GM23338 (cell line): ENCODE data around the gene LAGE3. TPM values are rescaled to one million over a fixed set of nuclear protein-coding genes. Genes with fewer than 3 reads are reported as not detected.

ENCODE experiments used
- ATAC-seq: fragments of 200-7000 bp; cut with Tn5 transposase; 3 replicates; pipeline ENCODE4 v1.9.1; 2020
- DNase-seq: peaks from one replicate; pipeline ENCODE4 v3.0.0-alpha.2; 2015; ENCODE audit warnings: low spot score
- H2AFZ ChIP-seq: fragments of 200-600 bp; sonication (generic); 2 replicates; pipeline ENCODE4 v1.8.0; 2016; ENCODE audit warnings: antibody characterized with exemption, mild to moderate bottlenecking, moderate library complexity
- H3F3A ChIP-seq: fragments of 200-600 bp; sonication (generic); replicated peaks from 2 replicates; pipeline ENCODE4 v1.8.0; 2017; ENCODE audit warnings: antibody characterized with exemption, mixed run types, low read depth
- H3K27ac ChIP-seq: fragments of 200-600 bp; sonication (generic); 2 replicates; pipeline ENCODE4 v1.6.1; 2016; ENCODE audit warnings: low read depth
- H3K27me3 ChIP-seq: fragments of 200-600 bp; sonication (generic); 2 replicates; pipeline ENCODE4 v1.8.0; 2016; ENCODE audit warnings: mild to moderate bottlenecking, mixed run types, moderate library complexity; ENCODE audit not compliant: insufficient read depth
- H3K36me3 ChIP-seq: fragments of 200-600 bp; sonication (generic); 2 replicates; pipeline ENCODE4 v1.8.0; 2016; ENCODE audit warnings: mild to moderate bottlenecking; ENCODE audit not compliant: insufficient read depth
- H3K4me1 ChIP-seq: fragments of 200-600 bp; sonication (generic); 2 replicates; pipeline ENCODE4 v1.8.0; 2016; ENCODE audit warnings: mild to moderate bottlenecking, moderate library complexity; ENCODE audit not compliant: insufficient read depth
- H3K4me2 ChIP-seq: fragments of 200-600 bp; sonication (generic); 2 replicates; pipeline ENCODE4 v1.7.1; 2017; ENCODE audit warnings: mixed run types
- H3K4me3 ChIP-seq: fragments of 200-600 bp; sonication (generic); 2 replicates; pipeline ENCODE4 v1.6.1; 2016; ENCODE audit warnings: mixed run types
- H3K79me2 ChIP-seq: fragments of 200-600 bp; sonication (generic); replicated peaks from 2 replicates; pipeline ENCODE4 v1.8.0; 2017; ENCODE audit warnings: mild to moderate bottlenecking; ENCODE audit not compliant: insufficient read depth
- H3K9me2 ChIP-seq: fragments of 200-600 bp; sonication (generic); 2 replicates; pipeline ENCODE4 v1.8.0; 2017; ENCODE audit not compliant: insufficient read depth
- H4K20me1 ChIP-seq: fragments of 200-600 bp; sonication (generic); replicated peaks from 2 replicates; pipeline ENCODE4 v1.8.0; 2017; ENCODE audit warnings: mild to moderate bottlenecking; ENCODE audit not compliant: insufficient read depth
- H3K27ac Mint-ChIP-seq: 2 replicates; pipeline ENCODE4 v1.8.0; 2020; ENCODE audit warnings: inconsistent platforms, mild to moderate bottlenecking, moderate library complexity, mixed read lengths
- H3K27me3 Mint-ChIP-seq: 3 replicates; pipeline ENCODE4 v1.8.0; 2022; ENCODE audit warnings: low read depth, mild to moderate bottlenecking, moderate library complexity, mixed read lengths, inconsistent platforms; ENCODE audit not compliant: insufficient read depth, poor library complexity
- H3K36me3 Mint-ChIP-seq: 3 replicates; pipeline ENCODE4 v1.8.0; 2021; ENCODE audit warnings: low read depth, mild to moderate bottlenecking, inconsistent platforms, moderate library complexity, mixed read lengths
- H3K4me1 Mint-ChIP-seq: 3 replicates; pipeline ENCODE4 v1.8.0; 2020; ENCODE audit warnings: mild to moderate bottlenecking, inconsistent platforms, mixed read lengths
- H3K4me3 Mint-ChIP-seq: 3 replicates; pipeline ENCODE4 v1.8.0; 2021; ENCODE audit warnings: moderate library complexity, mild to moderate bottlenecking, inconsistent platforms, mixed read lengths
- H3K9me3 Mint-ChIP-seq: 3 replicates; pipeline ENCODE4 v1.8.0; 2020; ENCODE audit warnings: moderate library complexity, mild to moderate bottlenecking, inconsistent platforms, mixed read lengths
- ETS1 ChIP-seq: IDR thresholded peaks from 2 replicates; pipeline ENCODE4 v1.6.1; 2016; ENCODE audit warnings: antibody characterized with exemption
- EZH2phosphoT487 ChIP-seq: fragments of 200-600 bp; sonication (generic); IDR thresholded peaks from one replicate; pipeline ENCODE4 v1.8.1; 2018; ENCODE audit warnings: antibody characterized with exemption; ENCODE audit not compliant: unreplicated experiment
- NANOG ChIP-seq: IDR thresholded peaks from 2 replicates; pipeline ENCODE4 v1.6.1; 2016; ENCODE audit warnings: antibody characterized with exemption, borderline replicate concordance
- ZNF114 ChIP-seq: fragments of 250-450 bp; sonication (Bioruptor Pico); IDR thresholded peaks from 2 replicates; pipeline ENCODE4 v1.5.0; 2020; ENCODE audit warnings: mild to moderate bottlenecking, moderate library complexity
- ZNF462 ChIP-seq: fragments of 250-450 bp; sonication (Bioruptor Pico); IDR thresholded peaks from 2 replicates; pipeline ENCODE4 v1.5.0; 2020; ENCODE audit warnings: mild to moderate bottlenecking, moderate library complexity
- polyA plus RNA-seq: library from polyadenylated mRNA; unstranded; fragments of >200 nt; fragmentation: Nextera tagmentation; extraction: Ambion mirVana; gene quantifications from 2 replicates; pipeline ENCODE4 v1.2.1, GENCODE V29; 2016
- total RNA-seq: library from RNA; depleted of rRNA; stranded (reverse); fragments of >200 nt; shearing (Covaris generic); gene quantifications from 2 replicates; pipeline ENCODE4 v1.2.3, GENCODE V29; 2014

The LAGE3 gene
- total and polyA plus RNA-seq, 2 experiments from 2014 or later = 71.0 to 84.5 TPM

- Histone ChIP-seq H3K4me2 (no peak overlapping the region), H3K4me3 (no peak overlapping the region), H3F3A (no peaks in the 10 kb centered on the region), H3K79me2 (no peaks in the 10 kb centered on the region), H4K20me1 (no peaks in the 10 kb centered on the region), H3K27me3 (no peaks in the 10 kb centered on the region), H3K9me2 (no peaks in the 10 kb centered on the region), H3K27ac (no peak overlapping the region), H3K4me1 (no peaks in the 10 kb centered on the region), H2AFZ (no peak overlapping the region), H3K36me3 (no peaks in the 10 kb centered on the region)
- Mint-ChIP-seq H3K27me3 (no peaks in the 10 kb centered on the region), H3K9me3 (no peaks in the 10 kb centered on the region), H3K4me1 (no peaks in the 10 kb centered on the region), H3K27ac (no peak overlapping the region), H3K36me3 (peaks cover 13% of the 10 kb centered on the region; the same call in 2 of the 3 replicates), H3K4me3 (no peak overlapping the region)
- DNase-seq (no peak), ATAC-seq (no peak)
- TF ChIP-seq NANOG = no peak
- TF ChIP-seq EZH2phosphoT487 = no peak
- no peak for TF ChIP-seq ZNF462
- no peak for TF ChIP-seq ETS1
- no peak for TF ChIP-seq ZNF114 (CRISPR knock-in tag)
These were observed 28.7 kb upstream of the LAGE3 start for GRCh38 chrX:154507673-154508383.
